NCI-H187 treated with DMSO at 0.1 percent for 48 hours (cell line): Measurements from ENCODE around the gene NSF.
"Not testable (repeated sequence)": the region's sequence is repeated elsewhere in the genome, so short reads cannot be mapped to it uniquely, and the experiment has no call there.

Experiments used
- DNase-seq: peaks from one replicate; lab custom pipeline; 2025; lab: John Stamatoyannopoulos, UW

The NSF gene

GRCh38 chr17:46628753-46629436 is 38.4 kb downstream of the NSF start:
- not testable (repeated sequence) for DNase-seq

- not testable (repeated sequence) for DNase-seq
Measured at GRCh38 chr17:46632146-46632545, 41.7 kb downstream of the NSF start.

DNA sequence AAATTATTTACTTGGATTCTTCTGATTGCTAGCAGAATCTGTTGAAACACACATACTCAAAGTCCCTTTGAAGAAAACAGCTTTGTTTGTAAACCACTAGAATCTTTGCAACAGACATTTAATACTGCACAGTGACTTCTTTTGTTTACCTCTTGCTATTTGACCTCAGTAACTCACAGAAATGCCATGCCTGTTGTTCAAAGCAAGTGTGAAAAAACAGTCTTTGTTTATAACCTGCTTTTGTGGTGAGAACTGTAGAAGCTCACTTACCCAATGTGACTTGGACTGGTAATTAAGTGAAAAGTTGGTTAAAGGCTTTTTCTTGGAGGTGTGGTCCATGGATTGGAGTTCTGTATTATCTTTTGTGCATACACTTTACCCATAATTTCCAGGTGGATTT is 44.4 kb downstream of the NSF start:
- DNase-seq: not testable (repeated sequence)

DNA sequence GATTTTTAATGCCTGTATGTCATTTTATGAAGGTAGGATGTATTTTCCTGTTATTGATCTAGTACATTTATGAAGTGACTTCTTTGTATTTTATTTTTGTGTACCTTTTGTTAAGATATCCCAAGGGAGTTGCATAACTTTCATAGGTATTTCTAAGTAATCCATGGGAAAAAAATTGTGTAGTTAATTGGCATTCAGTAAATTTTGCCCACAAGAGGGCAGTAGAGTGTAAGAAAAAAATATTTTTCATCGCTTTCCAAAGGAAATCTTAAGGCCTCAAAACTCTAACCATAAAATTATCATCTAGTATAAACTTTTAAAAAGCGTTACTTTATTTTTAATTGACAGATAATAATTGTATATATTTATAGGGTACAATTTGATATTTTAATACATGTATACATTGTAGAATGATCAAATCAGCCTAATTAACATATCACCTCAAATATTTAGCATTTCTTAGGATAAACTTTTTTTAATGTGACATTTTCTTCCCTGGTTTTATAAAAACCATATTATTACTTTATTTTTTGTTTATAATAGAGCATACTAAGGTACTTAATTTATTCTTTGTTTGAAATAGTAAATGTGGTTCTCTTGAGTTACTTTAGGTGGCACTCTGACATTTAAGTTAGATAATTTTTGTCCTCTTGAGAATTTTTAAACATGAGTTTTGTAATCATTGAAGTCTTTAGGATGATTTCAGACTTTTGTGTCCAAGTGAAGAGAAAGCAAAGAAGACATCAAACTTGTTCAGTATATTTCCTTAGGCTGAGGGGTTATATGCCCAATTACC is 51.6 kb downstream of the NSF start:
- DNase-seq: not testable (repeated sequence)

DNA sequence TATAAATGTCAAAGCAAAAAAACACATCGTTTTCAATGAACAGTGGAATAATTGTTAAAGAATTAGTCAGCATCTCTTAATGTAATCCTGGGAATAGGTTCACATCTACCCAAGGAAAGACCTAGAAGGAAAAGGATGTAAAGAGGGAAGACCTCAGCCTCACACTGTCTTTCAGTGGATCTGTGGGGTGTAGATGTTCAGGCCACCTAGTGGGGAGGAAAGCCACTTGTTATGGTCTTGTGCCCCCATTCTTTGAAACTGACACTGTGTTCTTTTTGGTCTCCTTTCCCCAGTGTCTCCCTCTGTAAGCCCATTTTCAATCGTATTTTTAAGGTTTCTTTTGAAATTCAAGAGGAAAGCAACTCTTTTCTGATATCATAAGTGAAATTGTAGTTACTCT is 56.8 kb downstream of the NSF start:
- DNase-seq: not testable (repeated sequence)

DNA sequence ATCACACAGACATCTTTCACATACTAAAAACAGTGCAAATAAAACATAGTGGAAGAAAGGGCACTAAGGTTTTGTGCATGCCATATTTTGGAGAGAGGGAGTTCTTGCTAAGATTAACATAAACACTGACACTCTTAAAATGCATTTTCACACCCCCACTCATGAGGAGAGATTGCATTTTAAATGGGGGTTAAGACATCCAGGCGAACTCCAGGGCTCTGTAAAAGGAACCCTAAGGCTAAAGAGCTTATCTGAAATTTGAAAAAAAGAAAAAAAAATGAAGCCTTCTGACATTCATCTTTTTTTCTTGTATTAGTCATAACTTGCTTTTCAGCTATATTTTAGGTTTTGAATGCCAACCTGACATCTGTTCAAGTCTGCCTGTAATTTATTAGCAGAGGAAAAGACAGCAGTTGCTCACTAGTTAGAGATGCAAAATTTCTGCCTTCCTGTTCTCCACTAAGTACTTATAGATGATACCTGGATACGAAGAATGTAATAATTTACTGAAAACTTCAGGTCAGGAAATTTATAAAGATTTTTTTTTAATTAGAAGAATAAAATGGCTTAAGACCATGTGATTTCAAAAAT is 57.3 kb downstream of the NSF start:
- DNase-seq: not testable (repeated sequence)

DNA sequence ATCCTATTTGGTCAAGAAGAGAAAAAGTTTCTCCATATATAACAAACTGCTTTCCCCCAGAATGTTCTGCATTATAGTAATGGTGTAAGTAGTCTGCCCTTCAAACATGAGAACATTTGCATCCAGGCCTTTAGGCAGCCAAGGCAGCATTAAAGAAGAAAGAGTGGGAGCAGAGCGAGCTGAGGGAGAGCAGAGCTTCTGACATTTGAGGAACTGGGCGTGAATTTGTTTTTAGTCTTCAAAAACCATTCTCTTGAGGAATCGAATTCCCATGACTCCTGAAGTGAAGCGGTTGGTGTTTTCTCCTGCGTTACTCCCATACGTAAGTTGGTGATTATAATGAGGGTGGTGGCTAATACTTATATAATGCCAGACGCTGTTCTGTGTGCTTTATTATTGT is 58.8 kb downstream of the NSF start:
- DNase-seq: not testable (repeated sequence)

DNA sequence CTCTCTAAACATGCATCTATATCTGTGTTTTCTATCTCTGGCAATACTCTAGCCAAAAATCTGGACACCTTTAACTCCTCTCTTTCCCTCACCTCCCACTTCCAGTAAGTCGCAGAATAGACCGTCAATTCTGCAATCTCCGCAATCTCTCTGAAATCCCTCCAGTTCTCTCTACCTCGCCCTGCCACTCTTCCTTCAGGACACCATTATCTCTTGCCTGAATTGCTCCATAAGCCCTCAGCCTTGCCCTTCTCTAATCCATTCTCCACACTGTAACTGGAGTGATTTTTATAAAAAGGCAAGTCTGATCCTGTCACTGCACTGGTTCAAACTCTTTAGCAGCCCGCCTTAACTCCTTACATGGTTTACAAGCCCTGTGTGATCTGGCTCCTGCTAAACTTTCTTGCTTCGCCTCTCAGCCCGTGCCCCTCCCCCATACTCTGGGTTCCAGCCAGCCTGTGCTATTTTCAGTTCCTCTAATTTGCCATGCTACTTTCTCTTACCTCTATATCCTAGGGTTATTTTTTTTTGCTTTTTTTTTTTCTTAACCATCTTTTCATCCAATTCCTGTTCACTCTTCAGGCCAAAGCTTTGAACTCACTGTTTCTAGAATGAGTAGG is 61.7 kb downstream of the NSF start:
- not testable (repeated sequence) for DNase-seq

DNA sequence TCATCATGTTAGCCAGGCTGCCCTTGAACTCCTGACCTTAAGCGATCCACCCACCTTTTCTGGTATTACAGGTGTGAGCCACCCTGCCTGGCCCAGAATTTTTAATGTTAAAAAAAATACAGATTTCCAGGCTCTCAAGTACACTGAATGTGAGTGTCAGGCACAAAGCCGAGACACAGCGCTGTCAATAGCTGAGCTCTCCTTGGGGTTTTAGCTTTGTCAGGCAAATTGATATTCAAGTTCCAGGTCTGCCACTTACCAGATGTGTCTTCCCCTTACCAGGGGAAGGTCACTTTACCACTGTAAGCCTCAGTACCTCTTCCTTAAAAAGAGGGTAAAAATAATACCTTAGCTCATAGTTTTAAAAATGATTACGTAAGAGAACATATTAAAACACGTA is 67.8 kb downstream of the NSF start:
- DNase-seq: not testable (repeated sequence)

DNA sequence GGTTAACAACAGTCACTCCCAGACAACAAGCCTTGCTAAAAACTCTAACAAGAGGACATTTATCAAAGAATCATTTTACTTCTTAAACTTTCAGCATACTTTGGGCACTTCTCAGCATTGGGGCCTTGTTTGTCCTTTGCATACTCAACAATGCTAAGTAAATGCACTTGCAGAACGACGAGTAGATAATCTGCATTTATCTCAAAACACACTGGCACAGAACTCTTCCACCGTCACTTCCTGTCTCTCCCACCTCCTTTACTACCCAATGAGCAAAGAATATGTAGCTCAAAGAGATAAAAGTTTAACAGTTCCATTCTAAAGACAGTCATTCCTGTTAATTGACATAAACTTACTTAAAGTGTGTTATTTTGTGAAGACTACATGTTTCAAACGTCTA is 69.2 kb downstream of the NSF start:
- not testable (repeated sequence) for DNase-seq

- not testable (repeated sequence) for DNase-seq
Measured at GRCh38 chr17:46663123-46663522, 72.7 kb downstream of the NSF start.

GRCh38 chr17:46663552-46663951 is 73.1 kb downstream of the NSF start:
- DNase-seq: not testable (repeated sequence)

DNA sequence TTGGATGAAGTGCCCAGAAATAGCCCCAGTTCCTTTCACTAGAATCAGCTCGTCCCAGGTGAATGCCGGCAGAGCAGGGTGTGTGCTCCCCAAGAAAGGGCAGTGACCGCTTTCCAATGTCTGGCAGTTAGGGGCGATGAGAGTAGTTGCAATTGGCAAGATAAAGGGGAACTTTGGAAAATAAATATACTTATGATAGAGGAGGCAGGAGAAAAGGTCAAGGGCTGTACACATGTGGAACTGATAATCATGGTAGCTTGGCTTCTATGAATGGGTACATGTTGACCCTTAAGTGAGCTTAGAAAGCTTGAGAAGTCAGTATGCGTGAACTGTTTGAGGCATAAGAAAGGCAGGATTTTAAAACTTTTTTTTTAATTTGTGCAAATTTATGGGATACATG is 75.5 kb downstream of the NSF start:
- not testable (repeated sequence) for DNase-seq

GRCh38 chr17:46670789-46671188 is 80.3 kb downstream of the NSF start:
- DNase-seq: not testable (repeated sequence)

DNA sequence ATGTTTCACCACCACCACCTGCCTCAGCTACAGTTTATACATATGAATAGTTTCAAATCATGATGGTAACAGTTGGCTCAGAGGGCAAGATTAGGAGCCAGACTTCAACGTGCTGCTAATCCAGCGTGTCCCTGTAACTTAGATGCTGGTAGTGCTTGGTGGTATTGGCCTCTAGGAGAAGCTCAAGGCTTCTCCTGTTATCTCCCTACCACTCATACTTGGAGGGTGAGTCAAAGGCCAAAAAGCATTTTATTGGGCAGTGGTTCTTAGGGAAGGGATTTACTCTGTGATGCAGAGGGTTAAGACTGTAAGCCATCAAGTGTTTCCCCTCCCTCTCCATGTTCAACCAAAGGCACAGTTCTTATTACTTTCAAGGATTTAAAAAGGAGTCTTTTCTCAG is 82.3 kb downstream of the NSF start:
- DNase-seq: not testable (repeated sequence)

DNA sequence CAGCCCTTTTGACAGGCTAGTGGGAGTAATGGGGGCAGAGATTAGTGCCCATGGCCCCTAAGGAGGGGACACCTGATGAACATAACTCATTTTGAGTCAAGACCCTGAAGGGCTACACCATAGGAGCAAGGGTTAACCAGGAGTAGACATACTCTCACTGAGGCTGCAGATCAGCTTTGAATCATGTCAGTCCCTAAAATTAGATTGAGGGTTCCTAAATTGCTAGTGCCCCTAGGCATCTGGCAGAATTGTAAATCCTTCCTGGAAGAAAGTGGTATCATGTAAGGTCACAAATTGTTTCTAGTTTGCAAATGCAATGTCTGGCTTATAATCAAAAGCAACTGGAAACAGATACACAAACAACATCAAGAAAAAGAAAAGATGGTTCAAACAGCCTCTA is 87.3 kb downstream of the NSF start:
- not testable (repeated sequence) for DNase-seq

DNA sequence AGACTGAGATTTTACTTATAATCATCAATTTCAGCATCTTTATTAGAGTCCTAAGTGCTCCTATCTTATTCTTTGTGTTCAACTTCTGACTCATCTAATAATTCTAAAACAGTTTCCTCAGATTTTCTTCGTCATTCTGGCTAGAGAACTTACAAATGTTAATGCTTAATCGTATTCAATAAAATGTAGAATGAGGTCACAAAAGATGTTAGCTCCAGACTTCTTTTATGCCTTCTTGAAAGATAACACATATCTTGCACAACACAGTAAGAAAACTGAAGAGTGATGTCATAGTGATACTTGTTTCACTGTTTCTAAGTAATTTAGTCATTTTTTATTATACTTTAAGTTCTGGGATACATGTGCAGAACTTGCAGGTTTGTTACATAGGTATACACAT is 93.2 kb downstream of the NSF start:
- DNase-seq: not testable (repeated sequence)

DNA sequence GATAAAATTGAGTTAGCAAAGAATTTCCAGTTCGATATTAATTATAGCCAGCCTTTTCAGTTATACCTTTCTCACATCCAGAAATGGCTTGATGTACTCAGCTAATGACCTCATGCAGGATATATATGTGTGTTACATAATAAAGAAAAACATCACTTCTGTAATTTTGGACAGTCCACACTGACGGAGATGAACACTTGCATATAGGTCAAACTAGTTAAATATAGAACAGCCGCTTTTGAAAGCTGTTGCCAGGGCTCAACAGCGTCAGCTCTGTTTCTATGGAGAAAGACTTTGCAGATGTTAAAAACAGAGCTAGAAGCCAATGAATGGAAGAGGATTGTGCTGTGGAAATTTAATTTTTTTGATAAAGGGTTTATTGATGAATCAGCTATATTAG is 94.8 kb downstream of the NSF start:
- not testable (repeated sequence) for DNase-seq

DNA sequence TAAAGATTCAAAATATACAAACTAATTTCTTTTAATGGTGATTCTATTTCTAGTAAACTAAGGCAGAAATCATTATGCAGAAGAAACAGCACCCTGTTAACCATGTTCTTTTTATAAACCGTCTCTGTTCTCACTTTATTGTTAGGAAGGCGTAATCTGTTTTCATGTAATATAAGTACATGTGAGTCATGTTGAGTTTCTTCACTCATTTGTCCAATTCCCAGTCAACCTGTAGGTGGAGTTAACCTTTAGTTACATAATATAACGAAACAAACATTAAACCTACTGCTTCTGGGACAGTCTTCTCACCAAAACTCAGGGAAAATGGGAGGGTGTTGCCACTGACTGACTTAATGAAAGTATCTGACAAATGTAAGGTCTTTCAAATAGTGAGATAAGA is 101.7 kb downstream of the NSF start:
- not testable (repeated sequence) for DNase-seq

GRCh38 chr17:46693283-46693682 is 102.8 kb downstream of the NSF start:
- DNase-seq: not testable (repeated sequence)

GRCh38 chr17:46696522-46696921 is 106.1 kb downstream of the NSF start:
- not testable (repeated sequence) for DNase-seq

- DNase-seq: not testable (repeated sequence)
Measured at GRCh38 chr17:46699014-46699413, 108.5 kb downstream of the NSF start.
